Progenitor cell of endocrine pancreas (in vitro differentiated cells): ENCODE measurements around the gene STX7. TPM values are rescaled to one million over a fixed set of nuclear protein-coding genes. Genes with fewer than 3 reads are reported as not detected.

Experiments used
- DNase-seq: peaks from one replicate; pipeline ENCODE4 v3.0.0; 2021; ENCODE audit warnings: low spot score; ENCODE audit not compliant: unreplicated experiment
- H3K27ac Mint-ChIP-seq: 2 replicates; pipeline ENCODE4 v1.8.0; 2021; ENCODE audit warnings: mild to moderate bottlenecking, moderate library complexity, mixed read lengths
- H3K27me3 Mint-ChIP-seq: 2 replicates; pipeline ENCODE4 v1.8.0; 2021; ENCODE audit warnings: mixed read lengths
- H3K36me3 Mint-ChIP-seq: 2 replicates; pipeline ENCODE4 v1.8.0; 2022; ENCODE audit warnings: mixed read lengths; ENCODE audit not compliant: insufficient read depth
- H3K4me1 Mint-ChIP-seq: 2 replicates; pipeline ENCODE4 v1.8.0; 2021; ENCODE audit warnings: low read depth, mixed read lengths
- H3K4me3 Mint-ChIP-seq: 2 replicates; pipeline ENCODE4 v1.8.0; 2021; ENCODE audit warnings: low read depth, mild to moderate bottlenecking, moderate library complexity, mixed read lengths
- H3K9me3 Mint-ChIP-seq: 2 replicates; pipeline ENCODE4 v1.8.0; 2021; ENCODE audit warnings: low read depth, mixed read lengths
- CTCF ChIP-seq: fragments of 200-600 bp; sonication (generic); IDR thresholded peaks from one replicate; pipeline ENCODE4 v1.5.0; 2021; ENCODE audit warnings: antibody characterized with exemption, mild to moderate bottlenecking; ENCODE audit not compliant: unreplicated experiment
- total RNA-seq: library from RNA; stranded (reverse); gene quantifications from 2 replicates; pipeline ENCODE4 v1.2.1, GENCODE V29; 2021

The STX7 gene
- total RNA-seq, 1 donor from 2014 or later: 40.5 TPM

DNA sequence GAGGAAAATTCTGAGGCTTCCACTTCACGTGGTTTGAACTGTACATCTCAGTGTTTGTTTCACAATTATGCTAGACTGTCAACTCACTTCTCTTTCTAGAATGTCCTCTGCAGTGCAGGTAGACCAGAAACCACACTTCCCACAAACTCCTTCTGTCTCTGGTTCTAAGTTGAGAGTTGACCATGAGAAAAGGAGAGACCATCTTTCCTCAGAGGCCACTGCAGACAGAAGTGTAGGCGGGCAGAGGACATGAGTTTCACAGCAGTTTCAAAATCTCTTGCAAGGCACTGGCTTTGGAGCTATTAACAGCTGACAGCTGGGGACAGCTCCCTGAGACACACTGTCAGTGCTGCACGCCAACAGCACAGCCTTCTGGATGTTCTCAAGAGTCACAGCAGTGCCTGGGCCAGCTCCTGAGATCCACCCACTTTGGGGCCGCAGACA is 56.2 kb downstream of the STX7 start:
- no peak overlapping the region for H3K4me3 Mint-ChIP-seq
- peaks cover 23% of the 10 kb centered on the region for H3K36me3 Mint-ChIP-seq
- no peak for TF ChIP-seq CTCF
- DNase-seq: no peak
- H3K27ac Mint-ChIP-seq: no peak overlapping the region
- no peaks in the 10 kb centered on the region for H3K9me3 Mint-ChIP-seq
- H3K4me1 Mint-ChIP-seq: no peaks in the 10 kb centered on the region
- no peaks in the 10 kb centered on the region for H3K27me3 Mint-ChIP-seq

DNA sequence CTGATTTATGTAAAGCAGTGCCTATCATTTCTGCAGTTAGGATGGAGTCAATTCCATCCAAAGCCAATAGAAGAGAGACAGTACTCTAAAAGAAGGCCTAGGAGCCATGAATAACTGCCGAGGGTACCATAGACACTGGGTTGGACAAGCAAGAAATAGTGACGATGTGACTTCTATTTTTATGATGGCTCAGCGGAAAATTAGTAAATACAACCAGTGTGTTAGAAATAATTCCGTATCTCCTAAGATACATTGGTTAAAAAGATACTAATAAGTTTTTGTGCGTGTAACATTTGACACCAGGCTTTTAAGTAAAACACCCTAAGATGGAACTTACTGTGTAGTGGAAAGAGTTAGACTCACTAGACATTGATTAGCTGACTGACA is 66.1 kb downstream of the STX7 start:
- TF ChIP-seq CTCF: no peak
- Mint-ChIP-seq H3K4me3 (no peak overlapping the region), H3K27ac (no peak overlapping the region), H3K36me3 (peaks cover 12% of the 10 kb centered on the region), H3K4me1 (no peaks in the 10 kb centered on the region), H3K27me3 (no peaks in the 10 kb centered on the region), H3K9me3 (peaks cover 6% of the 10 kb centered on the region)
- DNase-seq: no peak

- DNase-seq: no peak
Observed at GRCh38 chr6:132446141-132446854, 66.6 kb downstream of the STX7 start.

DNA sequence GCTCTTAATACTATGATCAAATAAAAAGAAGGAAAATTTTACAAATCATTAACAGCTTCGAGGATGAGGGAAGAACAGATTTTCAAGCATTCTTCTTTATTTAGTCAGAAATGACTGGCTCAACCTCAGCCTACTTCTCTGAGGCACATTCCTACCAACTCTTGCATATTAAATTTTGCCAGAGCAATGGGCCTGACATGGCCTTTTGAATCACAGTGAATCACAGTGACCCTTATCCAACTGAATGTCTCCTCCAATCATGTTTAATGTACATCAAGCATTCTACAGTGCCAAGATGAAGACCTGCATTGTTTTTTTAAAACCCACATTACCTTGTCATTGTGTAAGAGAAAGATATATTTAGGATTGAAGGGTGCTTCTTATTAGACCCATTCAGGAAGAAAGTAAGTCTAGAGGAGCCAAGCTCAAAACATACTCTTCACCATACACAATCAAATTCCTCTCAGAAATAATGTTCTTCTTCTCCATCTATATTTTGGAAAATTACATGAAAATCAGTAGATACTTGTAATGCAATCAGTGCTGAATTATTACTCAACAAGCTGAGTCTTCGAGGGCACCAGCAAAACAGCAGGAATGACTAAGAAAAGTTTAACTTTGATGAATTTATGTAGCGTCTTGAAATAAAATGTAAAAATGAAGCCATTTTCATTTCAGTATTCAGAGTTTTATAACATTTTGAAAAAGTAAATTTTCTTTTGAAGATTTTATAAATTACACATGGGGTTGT is 67.5 kb downstream of the STX7 start:
- Mint-ChIP-seq H3K4me1 (no peaks in the 10 kb centered on the region), H3K27me3 (no peaks in the 10 kb centered on the region), H3K9me3 (peaks cover 10% of the 10 kb centered on the region), H3K27ac (no peak overlapping the region), H3K4me3 (no peak overlapping the region), H3K36me3 (peaks cover 7% of the 10 kb centered on the region)
- no peak for TF ChIP-seq CTCF
- DNase-seq: no peak

More at GRCh38 chr6:132446141-132446854, 66.6 kb downstream of the STX7 start:
- TF ChIP-seq CTCF: no peak
- no peaks in the 10 kb centered on the region for H3K27me3 Mint-ChIP-seq
- H3K36me3 Mint-ChIP-seq: peaks cover 12% of the 10 kb centered on the region
- no peaks in the 10 kb centered on the region for H3K4me1 Mint-ChIP-seq
- H3K27ac Mint-ChIP-seq: no peak overlapping the region
- H3K9me3 Mint-ChIP-seq: peaks cover 11% of the 10 kb centered on the region
- no peak overlapping the region for H3K4me3 Mint-ChIP-seq

GRCh38 chr6:132443206-132443605 is 69.7 kb downstream of the STX7 start:
- H3K4me1 Mint-ChIP-seq: no peaks in the 10 kb centered on the region
- H3K27me3 Mint-ChIP-seq: no peaks in the 10 kb centered on the region
- TF ChIP-seq CTCF: no peak
- DNase-seq: no peak
- H3K9me3 Mint-ChIP-seq: peaks cover 10% of the 10 kb centered on the region
- peaks cover 5% of the 10 kb centered on the region for H3K36me3 Mint-ChIP-seq
- H3K4me3 Mint-ChIP-seq: no peak overlapping the region
- no peak overlapping the region for H3K27ac Mint-ChIP-seq
